AG09319 (cell line): Measurements from ENCODE around the gene BTRC.
A peak's percentile ranks its signal among the peaks of the same experiment; 100 is the strongest.

Experiments used
- DNase-seq: peaks from one replicate; pipeline ENCODE4 v3.0.0-alpha.2; 2010; ENCODE audit warnings: low read depth; ENCODE audit errors: extremely low read depth
- TF ChIP-seq, protein P1 (sequence below): IDR thresholded peaks from 2 replicates; pipeline ENCODE4 v1.5.1; 2011; ENCODE audit warnings: low read depth, mild to moderate bottlenecking, inconsistent platforms, low read length, moderate library complexity

The BTRC gene

GRCh38 chr10:101525848-101526247 lies 171.9 kb downstream of the BTRC start:
- DNase-seq = no peak
- TF ChIP-seq, protein P1, sequence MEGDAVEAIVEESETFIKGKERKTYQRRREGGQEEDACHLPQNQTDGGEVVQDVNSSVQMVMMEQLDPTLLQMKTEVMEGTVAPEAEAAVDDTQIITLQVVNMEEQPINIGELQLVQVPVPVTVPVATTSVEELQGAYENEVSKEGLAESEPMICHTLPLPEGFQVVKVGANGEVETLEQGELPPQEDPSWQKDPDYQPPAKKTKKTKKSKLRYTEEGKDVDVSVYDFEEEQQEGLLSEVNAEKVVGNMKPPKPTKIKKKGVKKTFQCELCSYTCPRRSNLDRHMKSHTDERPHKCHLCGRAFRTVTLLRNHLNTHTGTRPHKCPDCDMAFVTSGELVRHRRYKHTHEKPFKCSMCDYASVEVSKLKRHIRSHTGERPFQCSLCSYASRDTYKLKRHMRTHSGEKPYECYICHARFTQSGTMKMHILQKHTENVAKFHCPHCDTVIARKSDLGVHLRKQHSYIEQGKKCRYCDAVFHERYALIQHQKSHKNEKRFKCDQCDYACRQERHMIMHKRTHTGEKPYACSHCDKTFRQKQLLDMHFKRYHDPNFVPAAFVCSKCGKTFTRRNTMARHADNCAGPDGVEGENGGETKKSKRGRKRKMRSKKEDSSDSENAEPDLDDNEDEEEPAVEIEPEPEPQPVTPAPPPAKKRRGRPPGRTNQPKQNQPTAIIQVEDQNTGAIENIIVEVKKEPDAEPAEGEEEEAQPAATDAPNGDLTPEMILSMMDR = no peak

GRCh38 chr10:101529207-101529606 lies 175.2 kb downstream of the BTRC start:
- no peak for DNase-seq
- TF ChIP-seq, protein P1 = no peak

DNA sequence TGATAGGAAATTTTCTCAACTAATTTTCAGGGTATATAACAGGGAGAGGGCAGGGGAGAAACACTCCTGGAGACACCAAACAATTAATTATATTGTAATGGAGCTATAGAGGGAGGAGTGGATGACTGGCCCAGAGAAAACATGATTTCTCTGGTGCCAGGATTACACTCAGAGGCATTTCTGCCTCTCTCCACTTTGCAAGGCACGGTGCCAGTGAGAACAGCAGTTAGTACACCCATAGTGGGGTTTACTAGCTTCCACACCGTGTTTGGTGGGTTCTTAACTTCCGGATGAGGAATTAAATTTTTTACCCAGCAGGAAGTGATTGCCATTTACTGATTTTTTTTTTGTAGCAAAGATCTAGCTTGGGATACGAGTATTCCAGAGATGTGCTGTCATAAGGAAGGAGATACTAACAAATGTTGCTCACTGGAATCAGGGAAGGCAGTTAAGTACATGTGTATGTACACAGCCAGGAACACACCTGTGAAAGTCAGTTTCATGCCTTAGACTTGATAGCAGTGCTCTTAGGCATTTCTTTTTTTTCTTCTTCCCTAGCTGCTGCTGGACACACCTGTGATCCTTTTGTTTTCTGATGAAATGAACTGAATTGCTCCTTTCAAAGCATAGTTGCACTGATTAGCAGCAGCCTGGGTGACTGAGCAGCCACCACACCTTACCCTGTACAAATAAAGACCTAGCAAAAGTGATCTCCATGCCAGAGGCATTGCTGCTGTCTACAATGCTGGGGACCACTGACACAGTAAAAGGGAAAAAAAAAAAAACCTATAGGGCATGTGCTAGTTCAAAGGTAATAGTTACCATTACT lies 176.0 kb downstream of the BTRC start:
- TF ChIP-seq, protein P1 = no peak
- DNase-seq = no peak

- DNase-seq = no peak
- TF ChIP-seq, protein P1 = no peak
Measured at GRCh38 chr10:101535949-101536348, 182.0 kb downstream of the BTRC start.

DNA sequence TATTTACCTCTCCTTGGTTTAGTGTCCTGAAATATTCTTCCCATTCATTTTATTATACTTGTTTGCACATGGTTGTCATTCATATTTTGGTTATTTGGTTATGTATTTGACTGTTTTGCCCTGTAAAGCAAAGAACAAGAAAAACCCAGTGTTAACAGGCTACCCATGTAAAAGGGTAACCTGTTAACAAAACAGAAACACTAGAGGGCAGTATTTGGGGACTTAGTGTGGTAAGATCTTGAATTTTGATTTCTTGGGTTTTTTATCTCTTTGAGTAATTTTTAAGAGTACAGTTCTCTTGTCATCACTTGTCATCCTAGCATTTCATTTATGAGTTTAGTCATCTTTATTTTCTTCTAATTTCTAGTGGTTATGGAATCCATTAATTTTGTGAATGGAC lies 182.8 kb downstream of the BTRC start:
- no peak for DNase-seq
- TF ChIP-seq, protein P1 = peak; percentile 34

DNA sequence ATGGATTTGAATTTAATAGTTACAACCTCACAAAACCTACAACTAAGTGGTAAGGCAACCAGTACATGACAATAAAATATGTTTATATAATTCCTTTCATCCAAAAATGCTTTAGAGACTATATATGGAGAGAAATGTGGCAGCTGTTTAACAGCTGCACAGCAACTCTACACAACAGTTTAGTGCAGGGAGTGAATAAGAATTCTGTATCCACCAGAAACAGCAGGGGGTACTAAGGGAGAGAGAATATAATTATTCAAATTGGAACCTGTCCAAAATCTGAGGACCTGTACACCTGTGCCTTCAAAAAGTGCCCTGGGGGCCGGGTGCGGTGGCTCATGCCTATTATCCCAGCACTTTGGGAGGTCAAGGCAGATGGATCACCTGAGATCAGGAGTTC lies 184.5 kb downstream of the BTRC start:
- no peak for DNase-seq
- TF ChIP-seq, protein P1 = no peak

- DNase-seq = no peak
- TF ChIP-seq, protein P1 = no peak
Measured at GRCh38 chr10:101545898-101546297, 191.9 kb downstream of the BTRC start.
